Raji (cell line): ENCODE measurements around the gene CTNNA2.

Experiments used
- POLR2A ChIP-seq: IDR thresholded peaks from 2 replicates; pipeline ENCODE4 v1.6.1; 2011; ENCODE audit warnings: low read depth, low read length, control low read depth; ENCODE audit not compliant: insufficient read depth

The CTNNA2 gene

DNA sequence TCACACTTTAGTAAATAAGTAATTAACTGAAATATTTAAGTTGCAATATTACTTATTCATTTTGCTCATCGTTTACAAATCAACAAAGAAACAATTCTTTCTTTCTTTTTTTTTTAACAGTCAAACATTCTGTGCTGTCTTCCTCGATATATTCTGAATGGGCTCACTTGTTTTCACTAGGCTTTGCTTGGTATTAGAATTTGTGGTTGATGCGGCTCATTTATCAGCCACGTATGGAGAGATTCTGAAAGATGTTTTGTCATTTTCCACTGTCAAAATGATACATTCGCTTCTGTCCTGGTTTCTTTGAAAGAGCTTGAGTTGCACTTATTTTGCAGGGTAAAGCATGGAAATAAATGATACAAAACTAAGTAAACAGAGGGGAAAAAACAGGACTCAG, 468.0 kb downstream of the CTNNA2 start:
- no peak for TF ChIP-seq POLR2A

DNA sequence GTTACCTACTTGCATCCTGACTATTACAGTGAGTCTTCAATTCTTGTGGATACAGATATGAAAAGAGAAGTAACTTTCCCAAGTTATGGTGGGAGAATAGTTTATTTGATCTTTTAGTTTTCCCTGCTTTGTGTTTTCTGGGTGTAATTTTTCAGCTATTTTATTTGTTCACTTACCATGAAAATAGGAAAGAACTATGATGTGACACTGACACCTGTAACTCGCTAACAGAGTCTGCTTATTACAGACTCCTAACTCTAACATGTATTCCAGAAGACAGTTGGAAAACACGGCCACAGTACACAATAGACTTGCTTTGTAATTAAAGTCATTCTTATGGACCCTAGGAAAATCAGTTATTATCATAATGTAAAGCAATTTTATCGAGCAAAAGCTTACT, 468.5 kb downstream of the CTNNA2 start:
- TF ChIP-seq POLR2A, result no peak

- no peak for TF ChIP-seq POLR2A
Observed at GRCh38 chr2:79982445-79982844, 469.6 kb downstream of the CTNNA2 start.

DNA sequence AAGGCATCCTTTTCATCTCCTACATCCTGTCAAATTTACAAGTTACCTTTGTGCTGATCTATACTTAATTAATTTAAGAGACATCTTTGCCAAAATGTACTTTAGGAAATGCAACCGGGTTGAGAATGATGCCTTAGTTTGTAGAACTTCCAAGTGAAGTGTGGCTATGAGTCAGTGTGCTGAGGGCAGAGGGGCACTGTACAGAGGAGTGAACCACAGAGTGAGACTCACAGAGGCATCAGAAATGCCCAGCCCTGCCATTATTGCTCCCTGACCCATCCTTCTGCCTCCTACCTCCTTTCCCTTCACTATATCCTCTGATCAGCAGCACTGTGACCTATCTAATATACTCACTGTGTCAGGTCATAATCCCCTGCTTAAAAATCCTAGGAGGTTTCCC, 471.6 kb downstream of the CTNNA2 start:
- TF ChIP-seq POLR2A, result no peak

GRCh38 chr2:79985145-79985544, 472.3 kb downstream of the CTNNA2 start:
- TF ChIP-seq POLR2A, result no peak

GRCh38 chr2:79985571-79985970, 472.7 kb downstream of the CTNNA2 start:
- no peak for TF ChIP-seq POLR2A

DNA sequence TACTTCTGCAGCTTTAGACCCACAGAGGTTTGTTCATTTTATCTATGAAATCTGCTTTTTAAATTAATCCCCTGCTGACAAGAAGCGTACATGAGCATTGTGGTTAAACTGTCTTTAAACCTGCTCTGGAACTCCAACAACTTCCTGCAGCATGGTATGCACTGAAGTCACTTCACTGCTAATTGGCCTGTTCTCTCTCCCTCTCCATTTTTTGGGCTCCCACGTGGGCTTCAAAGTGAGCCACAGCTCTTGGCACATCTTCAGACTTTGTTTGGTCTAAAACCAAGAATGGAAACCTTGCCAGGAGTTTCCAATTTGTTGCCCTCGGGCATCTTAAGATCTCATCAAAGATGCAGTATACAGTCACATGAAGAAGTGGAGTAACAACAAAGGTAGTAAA, 480.3 kb downstream of the CTNNA2 start:
- TF ChIP-seq POLR2A, result no peak

GRCh38 chr2:79994161-79994560, 481.3 kb downstream of the CTNNA2 start:
- TF ChIP-seq POLR2A, result no peak

DNA sequence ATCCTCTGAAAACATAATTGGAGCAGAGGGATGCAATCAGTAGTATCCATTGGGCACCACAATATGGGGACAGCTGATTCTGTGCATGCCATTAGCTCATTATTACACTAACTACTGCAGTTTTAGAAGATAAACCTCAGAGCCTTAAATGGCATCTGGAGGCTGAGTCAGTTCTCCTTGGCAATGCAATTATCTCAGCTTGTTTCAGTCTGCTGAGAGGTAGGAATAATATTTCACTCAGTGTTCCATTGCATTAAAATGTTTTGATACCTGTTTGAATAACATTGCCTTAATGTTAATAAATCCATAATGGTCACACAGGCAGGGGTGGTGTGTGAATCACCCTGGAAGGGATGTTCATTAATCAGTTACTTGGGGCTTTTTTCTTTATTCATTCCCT, 482.1 kb downstream of the CTNNA2 start:
- TF ChIP-seq POLR2A, result no peak

DNA sequence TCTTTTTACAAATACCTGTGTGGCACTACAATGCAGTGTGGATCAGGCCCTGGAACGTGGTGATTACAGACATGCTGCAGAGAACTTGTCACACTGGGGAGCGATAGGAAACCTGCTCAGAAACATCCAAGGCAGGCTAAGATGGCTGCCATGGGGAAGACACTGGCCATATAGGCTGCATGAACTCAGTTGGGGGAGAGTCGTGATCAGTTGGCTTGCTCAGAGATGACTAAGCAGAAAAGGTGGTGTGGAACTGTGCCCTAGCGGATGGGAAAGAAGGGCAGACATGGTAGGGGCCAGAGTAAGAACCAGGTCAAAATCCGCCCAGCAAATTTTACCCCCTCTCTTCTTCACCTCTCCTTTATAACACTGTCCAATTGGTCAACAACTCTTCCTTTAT, 483.9 kb downstream of the CTNNA2 start:
- TF ChIP-seq POLR2A, result no peak

- no peak for TF ChIP-seq POLR2A
Observed at GRCh38 chr2:80001701-80002101, 488.9 kb downstream of the CTNNA2 start.

GRCh38 chr2:80002112-80002511, 489.3 kb downstream of the CTNNA2 start:
- no peak for TF ChIP-seq POLR2A

- no peak for TF ChIP-seq POLR2A
Observed at GRCh38 chr2:80002568-80003157, 489.8 kb downstream of the CTNNA2 start.

GRCh38 chr2:80007777-80008503, 495.1 kb downstream of the CTNNA2 start:
- TF ChIP-seq POLR2A, result no peak

GRCh38 chr2:80008596-80008995, 495.7 kb downstream of the CTNNA2 start:
- no peak for TF ChIP-seq POLR2A

GRCh38 chr2:80009211-80009610, 496.4 kb downstream of the CTNNA2 start:
- no peak for TF ChIP-seq POLR2A

GRCh38 chr2:80012061-80012460, 499.2 kb downstream of the CTNNA2 start:
- no peak for TF ChIP-seq POLR2A
